HepG2 (cell line): ENCODE measurements around the gene GFY. TPM values are rescaled to one million over a fixed set of nuclear protein-coding genes. Genes with fewer than 3 reads are reported as not detected.

ENCODE experiments used
- ATAC-seq: fragments of 200-7000 bp; cut with Tn5 transposase; 3 replicates; pipeline ENCODE4 v1.9.1; 2020; ENCODE audit warnings: mild to moderate bottlenecking, moderate library complexity
- BruUV-seq: library from RNA; stranded (reverse); fragments of 400-500 nt; replicated peaks from 2 replicates; lab custom pipeline; 2021; lab: Mats Ljungman, UMichigan
- CTCF ChIA-PET: fragments of 300-600 bp; formaldehyde crosslinking; extraction: SDS; loops from one replicate; lab custom pipeline; 2021; ENCODE audit warnings: low total read pairs, inconsistent platforms, low intra/inter-chr PET ratio; lab: Yijun Ruan, JAX
- POLR2A ChIA-PET: fragments of 350-600 bp; sonication (Branson Sonifier 250); formaldehyde crosslinking; loops from one replicate; lab custom pipeline; 2020; ENCODE audit warnings: antibody characterized with exemption, inconsistent platforms; lab: Yijun Ruan, JAX
- DNase-seq: peaks from one replicate; pipeline ENCODE4 v3.0.0-alpha.2; 2015; ENCODE audit warnings: low spot score
- FAIRE-seq: peaks from 3 replicates; lab custom pipeline; 2011; peaks lifted over from hg19 to GRCh38; lab: Jason Lieb, UNC
- H2AFZ ChIP-seq: one replicate; pipeline ENCODE4 v1.6.1; 2011; ENCODE audit warnings: low read length, inconsistent platforms
- H3K27ac ChIP-seq: fragments of 300-600 bp; 3 replicates; pipeline ENCODE4 v1.8.0; 2011; ENCODE audit warnings: mixed run types, mild to moderate bottlenecking, mixed read lengths, low read length, inconsistent platforms; ENCODE audit not compliant: insufficient read depth; ENCODE audit errors: extremely low read length
- H3K27me3 ChIP-seq, 2 experiments: fragments of 200-600 bp in 1 of 2; 2 replicates in 1 of 2; 3 replicates in 1 of 2; pipeline versions ENCODE4 v1.6.0 to v1.8.0; 2011; ENCODE audit warnings: low read length in 2 of 2, mild to moderate bottlenecking in 2 of 2, moderate library complexity in 2 of 2, inconsistent platforms in 1 of 2; ENCODE audit not compliant: insufficient read depth in 2 of 2, control insufficient read depth in 1 of 2
- H3K36me3 ChIP-seq, 2 experiments: fragments of 200-600 bp in 1 of 2; replicated peaks in 1 of 2; 2 replicates in 1 of 2; 3 replicates in 1 of 2; pipeline versions ENCODE4 v1.5.1 to v1.8.0; 2011; ENCODE audit warnings: low read length in 2 of 2, inconsistent platforms in 1 of 2; ENCODE audit not compliant: insufficient read depth in 2 of 2, control insufficient read depth in 1 of 2
- H3K4me1 ChIP-seq: 2 replicates; pipeline ENCODE4 v1.5.1; 2012; ENCODE audit warnings: low read length, inconsistent platforms; ENCODE audit not compliant: insufficient read depth
- H3K4me2 ChIP-seq: 2 replicates; pipeline ENCODE4 v1.6.0; 2011; ENCODE audit warnings: low read depth, low read length, inconsistent platforms
- H3K4me3 ChIP-seq, 3 experiments: fragments of 200-600 bp in 1 of 3; sonication (generic), shearing (Covaris generic) in 1 of 3; replicated peaks in 1 of 3; 2 replicates each; pipeline ENCODE4 v1.5.1; 2011 to 2016; ENCODE audit warnings: low read length in 3 of 3, inconsistent platforms in 2 of 3, low read depth in 2 of 3, mild to moderate bottlenecking in 2 of 3, control low read depth in 1 of 3, mixed read lengths in 1 of 3; ENCODE audit not compliant: insufficient read depth in 1 of 3
- H3K79me2 ChIP-seq: one replicate; pipeline ENCODE4 v1.6.1; 2011; ENCODE audit warnings: low read length, inconsistent platforms; ENCODE audit not compliant: insufficient read depth
- H3K9ac ChIP-seq: 2 replicates; pipeline ENCODE4 v1.6.0; 2011; ENCODE audit warnings: mild to moderate bottlenecking, low read depth, low read length, inconsistent platforms; ENCODE audit not compliant: insufficient read depth
- H3K9me3 ChIP-seq: 2 replicates; pipeline ENCODE4 v1.5.1; 2012; ENCODE audit warnings: mild to moderate bottlenecking, low read length
- H4K20me1 ChIP-seq: 2 replicates; pipeline ENCODE4 v1.6.0; 2011; ENCODE audit warnings: inconsistent platforms, mild to moderate bottlenecking, low read length, moderate library complexity; ENCODE audit not compliant: insufficient read depth
- ARHGAP35 ChIP-seq: sonication (generic); formaldehyde crosslinking; IDR thresholded peaks from 2 replicates; pipeline ENCODE4 v1.9.0; 2022; ENCODE audit warnings: mild to moderate bottlenecking, inconsistent platforms, moderate library complexity, missing genetic modification reagents, borderline replicate concordance
- HNRNPK ChIP-seq: fragments of 200-400 bp; formaldehyde crosslinking; IDR thresholded peaks from 2 replicates; pipeline ENCODE4 v1.6.1; 2018; ENCODE audit warnings: low read length, low read depth, moderate library complexity, mild to moderate bottlenecking; ENCODE audit not compliant: poor library complexity, severe bottlenecking
- ZNF790 ChIP-seq: sonication (generic); formaldehyde crosslinking; IDR thresholded peaks from 2 replicates; pipeline ENCODE4 v1.8.0; 2022; ENCODE audit warnings: missing genetic modification reagents, mild to moderate bottlenecking, borderline replicate concordance
- WGBS: methylation state at CpG from one replicate; pipeline ENCODE4 v1.1.6; 2017; ENCODE audit warnings: low lambda C conversion rate; 5-methylcytosine and 5-hydroxymethylcytosine counted together
- in situ Hi-C: cut with HindIII; loops from 2 replicates; pipeline ENCODE4 v1.10.0; 2017; ENCODE audit warnings: low pct_unique_long_range_greater_than_20kb; ENCODE audit not compliant: extremely low pct_ligation_motif_present
- intact Hi-C: fragments of 100-400 bp; cut with micrococcal nuclease; formaldehyde crosslinking; loops from one replicate; pipeline ENCODE4 v1.10.0; 2022; ENCODE audit not compliant: unreplicated experiment
- polyA plus RNA-seq, 8 experiments: library from polyadenylated mRNA; depleted of rRNA in 3 of 8; stranded (reverse) in 7 of 8; unstranded in 1 of 8; fragments of >200 nt; fragmentation: Illumina TruSeq in 4 of 8; extraction: Trizol in 4 of 8; gene quantifications; 2 replicates each; pipeline versions ENCODE4 v1.2.1 to v1.2.3, GENCODE V29; 2011 to 2016; ENCODE audit warnings: low read depth in 4 of 8, missing spikeins in 1 of 8, mixed read lengths in 1 of 8; ENCODE audit not compliant: insufficient read depth in 1 of 8
- total RNA-seq, 5 experiments: library from RNA; depleted of rRNA; stranded (reverse); fragments of >200 nt; fragmentation: Illumina TruSeq; extraction: Trizol; gene quantifications; 2 replicates each; pipeline ENCODE4 v1.2.3, GENCODE V29; 2016; ENCODE audit warnings: low read depth in 1 of 5
- TF ChIP-seq, protein P1 (sequence below): sonication (generic); formaldehyde crosslinking; IDR thresholded peaks from 2 replicates; pipeline ENCODE4 v1.5.0; 2020; ENCODE audit warnings: mild to moderate bottlenecking, missing genetic modification reagents, moderate library complexity
- TF ChIP-seq, protein P2 (sequence below): sonication (generic); formaldehyde crosslinking; IDR thresholded peaks from 2 replicates; pipeline ENCODE4 v1.8.0; 2022; ENCODE audit warnings: low read depth, missing genetic modification reagents
- TF ChIP-seq, protein P3 (sequence below): sonication (generic); formaldehyde crosslinking; IDR thresholded peaks from 2 replicates; pipeline ENCODE4 v1.8.1; 2023; ENCODE audit warnings: mild to moderate bottlenecking, moderate library complexity, missing genetic modification reagents
- TF ChIP-seq, protein P4 (sequence below): sonication (generic); formaldehyde crosslinking; IDR thresholded peaks from 2 replicates; pipeline ENCODE4 v1.8.0; 2022; ENCODE audit warnings: missing genetic modification reagents, mild to moderate bottlenecking, inconsistent platforms, borderline replicate concordance

The GFY gene
- total and polyA plus RNA-seq, 2 of the 13 experiments (the other 11 are each of a cell fraction or from before 2014, with no cell fraction given) = not detected

DNA sequence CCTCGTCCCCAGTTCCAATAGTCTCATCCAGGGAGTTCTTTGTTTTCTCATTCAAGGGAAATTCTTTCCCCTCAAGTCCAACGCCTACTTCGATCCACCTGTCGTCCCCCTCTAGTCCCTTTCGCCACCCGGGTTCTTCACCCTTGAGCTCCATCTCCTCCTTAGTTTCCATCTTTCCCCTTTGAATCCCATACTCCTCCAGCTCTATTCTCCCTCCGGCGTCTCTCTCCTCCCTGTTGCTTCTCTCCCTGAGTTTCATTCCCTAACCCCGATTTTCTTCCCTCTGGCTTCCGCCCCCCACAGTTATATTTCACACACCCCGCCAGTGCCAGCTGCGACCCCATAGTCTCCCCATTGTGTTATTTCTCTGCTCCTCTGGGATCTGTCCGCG is 16.8 kb downstream of the GFY start:
- ChIA-PET CTCF (interaction anchor here (2.3 kb wide), 1 partner anchor 50 kb away, joined by 45 read pairs; no protein-coding TSS in a partner anchor), POLR2A (interaction anchor here (1.0 to 2.1 kb wide), 4 partner anchors 10 to 81 kb away, joined by 3 to 21 read pairs (median 11); partner anchors contain the start of genes ALDH16A1 and PIH1D1)
- Histone ChIP-seq H3K4me3 (peak overlapping the region in 2 of 3 experiments; percentile 26 to 76; a peak in 2 of 6 replicates), H4K20me1 (peaks cover 5% of the 10 kb centered on the region; the same call in 1 of the 2 replicates), H3K4me1 (peaks cover 24% of the 10 kb centered on the region), H2AFZ (no peak overlapping the region), H3K27ac (no peak overlapping the region), H3K79me2 (no peaks in the 10 kb centered on the region), H3K36me3 (peaks cover 0 to 6% of the 10 kb centered on the region in 2 experiments; a peak in 3 of 5 replicates), H3K9ac (no peak overlapping the region), H3K9me3 (no peaks in the 10 kb centered on the region), H3K4me2 (peak overlapping the region; percentile 75), H3K27me3 (peaks cover 7 to 52% of the 10 kb centered on the region in 2 experiments; a peak in 4 of 5 replicates)
- ATAC-seq (no peak), DNase-seq (no peak), FAIRE-seq (no peak)
- WGBS = 37% methylated on average over 14 of the region's 14 CpGs
- TF ChIP-seq, protein P1, sequence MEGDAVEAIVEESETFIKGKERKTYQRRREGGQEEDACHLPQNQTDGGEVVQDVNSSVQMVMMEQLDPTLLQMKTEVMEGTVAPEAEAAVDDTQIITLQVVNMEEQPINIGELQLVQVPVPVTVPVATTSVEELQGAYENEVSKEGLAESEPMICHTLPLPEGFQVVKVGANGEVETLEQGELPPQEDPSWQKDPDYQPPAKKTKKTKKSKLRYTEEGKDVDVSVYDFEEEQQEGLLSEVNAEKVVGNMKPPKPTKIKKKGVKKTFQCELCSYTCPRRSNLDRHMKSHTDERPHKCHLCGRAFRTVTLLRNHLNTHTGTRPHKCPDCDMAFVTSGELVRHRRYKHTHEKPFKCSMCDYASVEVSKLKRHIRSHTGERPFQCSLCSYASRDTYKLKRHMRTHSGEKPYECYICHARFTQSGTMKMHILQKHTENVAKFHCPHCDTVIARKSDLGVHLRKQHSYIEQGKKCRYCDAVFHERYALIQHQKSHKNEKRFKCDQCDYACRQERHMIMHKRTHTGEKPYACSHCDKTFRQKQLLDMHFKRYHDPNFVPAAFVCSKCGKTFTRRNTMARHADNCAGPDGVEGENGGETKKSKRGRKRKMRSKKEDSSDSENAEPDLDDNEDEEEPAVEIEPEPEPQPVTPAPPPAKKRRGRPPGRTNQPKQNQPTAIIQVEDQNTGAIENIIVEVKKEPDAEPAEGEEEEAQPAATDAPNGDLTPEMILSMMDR = no peak
- TF ChIP-seq HNRNPK = peak; percentile 29
- no peak for TF ChIP-seq ZNF790 (CRISPR knock-in tag)
- intact Hi-C loops (no loop called here), in situ Hi-C loops (no loop called here)
- BruUV-seq = no TSS peak

DNA sequence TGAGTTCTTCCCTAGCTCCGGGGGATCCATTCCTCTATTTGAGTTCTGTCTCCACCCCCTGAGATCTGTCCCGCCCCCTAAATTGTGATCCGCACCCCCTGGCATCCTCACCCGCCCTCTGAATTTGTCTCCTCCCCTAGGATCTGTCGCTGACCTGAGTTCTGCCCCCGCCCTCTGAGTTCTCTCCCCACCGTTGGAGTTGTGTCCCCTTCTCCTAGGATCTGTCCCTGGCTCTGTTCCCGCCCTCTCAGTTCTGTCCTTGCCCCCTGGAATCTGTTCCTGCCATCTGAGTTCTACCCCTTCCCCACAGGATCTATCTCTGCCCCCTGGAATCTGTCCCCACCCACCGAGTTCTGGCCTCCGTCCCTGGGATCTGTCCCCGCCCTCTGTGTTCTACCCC is 17.2 kb downstream of the GFY start:
- in situ Hi-C loops = no loop called here
- ChIA-PET POLR2A (interaction anchor here (1.0 to 2.1 kb wide), 5 partner anchors 9 to 81 kb away, joined by 3 to 21 read pairs (median 3); partner anchors contain the start of genes ALDH16A1 and PIH1D1), CTCF (interaction anchor here (2.3 kb wide), 1 partner anchor 50 kb away, joined by 45 read pairs; no protein-coding TSS in a partner anchor)
- FAIRE-seq = no peak
- no peak overlapping the region for H3K27ac ChIP-seq
- H3K4me2 ChIP-seq = peak overlapping the region; percentile 75
- peaks cover 7 to 49% of the 10 kb centered on the region in 2 experiments; a peak in 4 of 5 replicates for H3K27me3 ChIP-seq
- peaks cover 0 to 10% of the 10 kb centered on the region in 2 experiments; a peak in 3 of 5 replicates for H3K36me3 ChIP-seq
- H3K4me3 ChIP-seq = peak overlapping the region; percentile 16 to 76 (median 70); a peak in 4 of 6 replicates
- no peaks in the 10 kb centered on the region for H3K9me3 ChIP-seq
- no peak for DNase-seq
- H4K20me1 ChIP-seq = peaks cover 5% of the 10 kb centered on the region; the same call in 1 of the 2 replicates
- peaks cover 27% of the 10 kb centered on the region for H3K4me1 ChIP-seq
- 10% methylated on average over 11 of the region's 11 CpGs for WGBS
- no peak for ATAC-seq
- H3K79me2 ChIP-seq = no peaks in the 10 kb centered on the region
- no TSS peak for BruUV-seq
- peak overlapping the region; percentile 72 for H2AFZ ChIP-seq
- intact Hi-C loops = no loop called here
- H3K9ac ChIP-seq = no peak overlapping the region
- TF ChIP-seq, protein P2, sequence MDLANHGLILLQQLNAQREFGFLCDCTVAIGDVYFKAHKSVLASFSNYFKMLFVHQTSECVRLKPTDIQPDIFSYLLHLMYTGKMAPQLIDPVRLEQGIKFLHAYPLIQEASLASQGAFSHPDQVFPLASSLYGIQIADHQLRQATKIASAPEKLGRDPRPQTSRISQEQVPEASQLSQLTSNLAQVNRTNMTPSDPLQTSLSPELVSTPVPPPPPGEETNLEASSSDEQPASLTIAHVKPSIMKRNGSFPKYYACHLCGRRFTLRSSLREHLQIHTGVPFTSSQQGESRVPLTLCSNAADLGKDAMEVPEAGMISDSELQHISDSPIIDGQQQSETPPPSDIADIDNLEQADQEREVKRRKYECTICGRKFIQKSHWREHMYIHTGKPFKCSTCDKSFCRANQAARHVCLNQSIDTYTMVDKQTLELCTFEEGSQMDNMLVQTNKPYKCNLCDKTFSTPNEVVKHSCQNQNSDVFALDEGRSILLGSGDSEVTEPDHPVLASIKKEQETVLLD (CRISPR knock-in tag) = no peak
- TF ChIP-seq, protein P3, sequence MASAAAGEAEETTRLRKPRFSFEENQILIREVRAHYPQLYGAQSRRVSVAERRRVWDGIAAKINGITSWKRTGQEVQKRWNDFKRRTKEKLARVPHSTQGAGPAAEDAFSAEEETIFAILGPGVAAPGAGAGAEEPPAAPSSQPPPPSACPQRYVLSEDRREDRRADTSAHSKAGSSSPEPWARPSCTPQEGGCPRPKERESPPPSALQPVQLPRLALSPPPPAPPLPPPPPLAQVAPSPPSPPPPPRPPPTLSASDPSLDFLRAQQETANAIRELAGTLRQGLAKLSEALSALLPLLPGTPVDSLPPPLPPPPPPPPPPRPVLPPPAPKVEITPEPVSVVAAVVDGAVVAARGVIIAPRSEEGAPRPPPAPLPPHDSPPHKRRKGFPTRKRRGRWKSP (CRISPR knock-in tag) = no peak
- TF ChIP-seq ARHGAP35 = 0 out of 2 replicates have a peak, but pooled peaks have one; percentile 8
- TF ChIP-seq, protein P4, sequence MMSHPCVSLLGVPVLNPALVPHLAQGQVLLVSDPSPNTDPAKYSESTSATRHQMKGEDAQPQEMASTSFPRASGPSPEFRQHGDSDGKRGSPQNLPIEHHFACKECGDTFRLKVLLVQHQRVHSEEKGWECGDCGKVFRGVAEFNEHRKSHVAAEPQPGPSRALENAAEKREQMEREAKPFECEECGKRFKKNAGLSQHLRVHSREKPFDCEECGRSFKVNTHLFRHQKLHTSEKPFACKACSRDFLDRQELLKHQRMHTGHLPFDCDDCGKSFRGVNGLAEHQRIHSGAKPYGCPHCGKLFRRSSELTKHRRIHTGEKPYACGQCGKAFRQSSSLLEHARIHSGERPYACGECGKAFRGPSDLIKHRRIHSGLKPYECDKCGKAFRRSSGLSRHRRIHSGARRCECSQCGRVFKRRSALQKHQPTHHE = no peak
